Adipose tissue (tissue), 3 donors: ENCODE results near the gene SLX9. TPM values are rescaled to one million over a fixed set of nuclear protein-coding genes. Genes with fewer than 3 reads are reported as not detected.

Experiments
- H3K27ac ChIP-seq: one replicate; pipeline ENCODE4 v1.5.1; 2013; ENCODE audit warnings: low read depth, low read length
- WGBS, 3 donors: extraction: QIAGEN DNeasy Blood & Tissue Kit; methylation state at CpG; one replicate each; pipeline ENCODE4 v1.1.7; 2013; 5-methylcytosine and 5-hydroxymethylcytosine counted together
- polyA plus RNA-seq, 3 donors: library from polyadenylated mRNA; stranded (reverse); fragments of 200-250 nt; gene quantifications; one replicate each; pipeline ENCODE4 v1.2.3, GENCODE V29; 2013
- donor health status: healthy with polysubstance abuse.
- donor health status: Bipolar disorder and iron deficiency.
- donor health status: healthy.

Gene SLX9
- polyA plus RNA-seq, 3 donors: 14.1 to 43.6 (median 24.6) TPM

GRCh38 chr21:45001134-45002095 is 61.6 kb downstream of the SLX9 start:
- no peak overlapping the region for H3K27ac ChIP-seq

GRCh38 chr21:45002381-45003204 is 62.8 kb downstream of the SLX9 start:
- H3K27ac ChIP-seq: no peak overlapping the region
- 84 to 95% (median 92%) methylated on average over 24 to 28 of the region's 28 CpGs for WGBS, 3 donors

More at GRCh38 chr21:45001134-45002095, 61.6 kb downstream of the SLX9 start:
- 73 to 80% (median 78%) methylated on average over 39 to 46 of the region's 46 CpGs for WGBS, 3 donors

GRCh38 chr21:45003331-45004058 is 63.7 kb downstream of the SLX9 start:
- H3K27ac ChIP-seq: no peak overlapping the region
- 62 to 87% (median 85%) methylated on average over 14 of the region's 14 CpGs for WGBS, 3 donors

- 83 to 96% (median 93%) methylated on average over 8 of the region's 8 CpGs for WGBS, 3 donors
Measured at GRCh38 chr21:45004059-45004422, 64.2 kb downstream of the SLX9 start.

GRCh38 chr21:45004481-45005247 is 64.8 kb downstream of the SLX9 start:
- no peak overlapping the region for H3K27ac ChIP-seq
- 77 to 84% (median 84%) methylated on average over 39 to 40 of the region's 40 CpGs for WGBS, 3 donors

More at GRCh38 chr21:45004059-45004422, 64.2 kb downstream of the SLX9 start:
- no peak overlapping the region for H3K27ac ChIP-seq

- H3K27ac ChIP-seq: no peak overlapping the region
- 73 to 86% (median 84%) methylated on average over 9 of the region's 9 CpGs for WGBS, 3 donors
Measured at GRCh38 chr21:45006536-45007095, 66.8 kb downstream of the SLX9 start.

GRCh38 chr21:45009616-45010015 is 69.8 kb downstream of the SLX9 start:
- WGBS, 3 donors: 83 to 92% (median 88%) methylated on average over 5 of the region's 5 CpGs

GRCh38 chr21:45010096-45010495 is 70.3 kb downstream of the SLX9 start:
- no peak overlapping the region for H3K27ac ChIP-seq
- 59 to 78% (median 78%) methylated on average over 3 of the region's 3 CpGs for WGBS, 3 donors

More at GRCh38 chr21:45009616-45010015, 69.8 kb downstream of the SLX9 start:
- H3K27ac ChIP-seq: no peak overlapping the region

- H3K27ac ChIP-seq: no peak overlapping the region
- WGBS, 3 donors: 93 to 96% (median 93%) methylated on average over 12 of the region's 12 CpGs
Measured at GRCh38 chr21:45010860-45011259, 71.0 kb downstream of the SLX9 start.

- no peak overlapping the region for H3K27ac ChIP-seq
- WGBS, 3 donors: 89 to 95% (median 94%) methylated on average over 18 of the region's 18 CpGs
Measured at GRCh38 chr21:45011426-45011825, 71.6 kb downstream of the SLX9 start.

GRCh38 chr21:45011911-45012661 is 72.3 kb downstream of the SLX9 start:
- WGBS, 3 donors: 42 to 61% (median 59%) methylated on average over 30 of the region's 30 CpGs
- H3K27ac ChIP-seq: no peak overlapping the region

GRCh38 chr21:45012662-45013259 is 72.9 kb downstream of the SLX9 start:
- 57 to 82% (median 81%) methylated on average over 10 of the region's 10 CpGs for WGBS, 3 donors
- H3K27ac ChIP-seq: no peak overlapping the region

- H3K27ac ChIP-seq: no peak overlapping the region
- 60 to 90% (median 86%) methylated on average over 19 of the region's 19 CpGs for WGBS, 3 donors
Measured at GRCh38 chr21:45013260-45013841, 73.5 kb downstream of the SLX9 start.

GRCh38 chr21:45014747-45015468 is 75.1 kb downstream of the SLX9 start:
- WGBS, 3 donors: 82 to 93% (median 90%) methylated on average over 14 of the region's 14 CpGs
- H3K27ac ChIP-seq: no peak overlapping the region

- no peak overlapping the region for H3K27ac ChIP-seq
- WGBS, 3 donors: 65 to 80% (median 78%) methylated on average over 11 of the region's 11 CpGs
Measured at GRCh38 chr21:45015469-45015860, 75.6 kb downstream of the SLX9 start.
